ENCODE measurements around the gene SETX.

DNA sequence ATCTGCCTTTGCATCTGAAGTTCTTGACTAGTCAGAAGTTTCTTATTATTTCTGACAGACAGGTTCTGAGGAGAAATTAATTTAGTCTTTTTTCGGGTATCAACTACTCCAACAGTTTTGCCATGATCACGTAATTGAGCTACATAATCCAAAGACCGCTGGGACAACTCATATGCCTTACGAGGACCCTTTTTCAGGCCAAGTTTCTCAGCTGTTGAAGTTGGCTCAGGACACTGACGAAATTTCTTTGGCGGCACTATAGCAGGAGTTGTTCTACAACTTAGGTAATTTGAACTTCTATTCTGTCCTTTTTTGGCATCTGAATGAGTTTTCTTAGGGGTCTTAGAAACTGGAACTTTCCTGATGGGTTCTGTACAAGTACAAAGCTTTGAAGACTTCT lies 27.2 kb downstream of the SETX start:
- TF ChIP-seq FOXP2 (optimal IDR thresholded peaks at IDR 0.05; ENCODE audit: control extremely low read depth, extremely low read length, insufficient read depth), result no peak
- no peak for TF ChIP-seq POLR2AphosphoS5 (IDR thresholded peaks at IDR 0.05; ENCODE audit: borderline replicate concordance, low read depth, low read length)

Measured in SK-N-MC (cell line).